BJ (cell line): Measurements from ENCODE around the gene MAP7D2. TPM values are rescaled to one million over a fixed set of nuclear protein-coding genes. Genes with fewer than 3 reads are reported as not detected.
A peak's percentile ranks its signal among the peaks of the same experiment; 100 is the strongest.

Source experiments
- CTCF ChIA-PET: fragments of 350-600 bp; formaldehyde crosslinking; extraction: SDS; loops from one replicate; lab custom pipeline; 2021; ENCODE audit warnings: antibody characterized with exemption, inconsistent platforms; lab: Yijun Ruan, JAX
- POLR2A ChIA-PET: fragments of 300-600 bp; sonication (Branson Sonifier 250); formaldehyde crosslinking; extraction: SDS; loops from one replicate; lab custom pipeline; 2021; ENCODE audit warnings: antibody characterized with exemption; lab: Charles Lee
- DNase-seq: peaks from one replicate; pipeline ENCODE4 v3.0.0-alpha.2; 2011; ENCODE audit warnings: low read depth
- H3K27me3 ChIP-seq: 2 replicates; pipeline ENCODE4 v1.6.0; 2011; ENCODE audit warnings: low read length; ENCODE audit not compliant: control insufficient read depth, insufficient read depth
- H3K36me3 ChIP-seq: 2 replicates; pipeline ENCODE4 v1.5.1; 2011; ENCODE audit warnings: low read length; ENCODE audit not compliant: control insufficient read depth, insufficient read depth
- H3K4me3 ChIP-seq: 2 replicates; pipeline ENCODE4 v1.5.1; 2011; ENCODE audit warnings: low read depth, mild to moderate bottlenecking, control low read depth, low read length
- CTCF ChIP-seq: IDR thresholded peaks from 2 replicates; pipeline ENCODE4 v1.5.1; 2011; ENCODE audit warnings: low read depth, mild to moderate bottlenecking, control low read depth, inconsistent platforms, low read length, moderate library complexity; ENCODE audit not compliant: insufficient read depth
- polyA plus RNA-seq: library from polyadenylated mRNA; depleted of rRNA; stranded (reverse); fragments of >200 nt; gene quantifications from 2 replicates; pipeline ENCODE4 v1.2.3, GENCODE V29; 2011

MAP7D2 gene
- polyA plus RNA-seq, 1 experiment = 0.18 TPM

- Histone ChIP-seq H3K36me3 (no peaks in the 10 kb centered on the region), H3K4me3 (no peak overlapping the region), H3K27me3 (no peaks in the 10 kb centered on the region)
- CTCF ChIA-PET = no interaction called here
- POLR2A ChIA-PET = no interaction called here
- no peak for TF ChIP-seq CTCF
- DNase-seq = no peak
Measured at GRCh38 chrX:20147561-20147960, 30.9 kb upstream of the MAP7D2 start.

GRCh38 chrX:20144491-20144890 is 27.8 kb upstream of the MAP7D2 start:
- Histone ChIP-seq H3K36me3 (no peaks in the 10 kb centered on the region), H3K27me3 (no peaks in the 10 kb centered on the region), H3K4me3 (no peak overlapping the region)
- POLR2A ChIA-PET = no interaction called here
- CTCF ChIA-PET = no interaction called here
- TF ChIP-seq CTCF = no peak
- no peak for DNase-seq

GRCh38 chrX:20143561-20143960 is 26.9 kb upstream of the MAP7D2 start:
- TF ChIP-seq CTCF = no peak
- POLR2A ChIA-PET = no interaction called here
- CTCF ChIA-PET = interaction anchor here (0.6 kb wide), 1 partner anchor 32 kb away, joined by 3 read pairs; no protein-coding TSS in a partner anchor

GRCh38 chrX:20143111-20143510 is 26.4 kb upstream of the MAP7D2 start:
- ChIA-PET POLR2A (no interaction called here), CTCF (interaction anchor here (0.6 kb wide), 1 partner anchor 33 kb away, joined by 3 read pairs; no protein-coding TSS in a partner anchor)
- no peak for TF ChIP-seq CTCF

More at GRCh38 chrX:20143561-20143960, 26.9 kb upstream of the MAP7D2 start:
- DNase-seq = no peak
- Histone ChIP-seq H3K4me3 (no peak overlapping the region), H3K27me3 (no peaks in the 10 kb centered on the region), H3K36me3 (no peaks in the 10 kb centered on the region)

GRCh38 chrX:20141281-20142220 is 24.8 kb upstream of the MAP7D2 start, which contains the start of gene EIF1AX:
Gene EIF1AX (minus strand): TSS chrX:20141838. CDS start chrX:20141640, 198 bp downstream.
- H3K4me3 ChIP-seq = peak within 1 kb of the TSS; percentile 76
- no peak for TF ChIP-seq CTCF
- H3K27me3 ChIP-seq = no peaks in the 10 kb centered on the region
- peak; percentile 89 for DNase-seq
- CTCF ChIA-PET = interaction anchor here (0.9 kb wide), 1 partner anchor 12 kb away, joined by 3 read pairs; no protein-coding TSS in a partner anchor
- POLR2A ChIA-PET = interaction anchor here (0.6 kb wide), 1 partner anchor 1698 kb away, joined by 3 read pairs; the partner anchor contains the start of gene MBTPS2
- no peaks in the 10 kb centered on the region for H3K36me3 ChIP-seq

More at GRCh38 chrX:20143111-20143510, 26.4 kb upstream of the MAP7D2 start:
- H3K4me3 ChIP-seq = no peak overlapping the region
- no peak for DNase-seq
- no peaks in the 10 kb centered on the region for H3K27me3 ChIP-seq
- no peaks in the 10 kb centered on the region for H3K36me3 ChIP-seq
